H9 (cell line): ENCODE measurements around the gene NDP. TPM values are rescaled to one million over a fixed set of nuclear protein-coding genes. Genes with fewer than 3 reads are reported as not detected.

Experiments
- DNase-seq: peaks from one replicate; pipeline ENCODE4 v3.0.0-alpha.2; 2017
- H2AFZ ChIP-seq: one replicate; pipeline ENCODE4 v1.6.1; 2013; ENCODE audit warnings: mild to moderate bottlenecking, low read length, control low read depth, moderate library complexity
- H2AK5ac ChIP-seq: 2 replicates; pipeline ENCODE4 v1.6.1; 2013; ENCODE audit warnings: low read length, control low read depth, mixed read lengths; ENCODE audit not compliant: insufficient read length
- H2BK120ac ChIP-seq: one replicate; pipeline ENCODE4 v1.6.1; 2013; ENCODE audit warnings: low read depth, mild to moderate bottlenecking, low read length, control low read depth, inconsistent platforms; ENCODE audit not compliant: poor library complexity, severe bottlenecking
- H2BK12ac ChIP-seq: 2 replicates; pipeline ENCODE4 v1.6.1; 2013; ENCODE audit warnings: low read length, control low read depth, mixed read lengths, low read depth; ENCODE audit not compliant: insufficient read length
- H2BK15ac ChIP-seq: 2 replicates; pipeline ENCODE4 v1.6.1; 2013; ENCODE audit warnings: low read depth, low read length, control low read depth
- H2BK20ac ChIP-seq: one replicate; pipeline ENCODE4 v1.6.1; 2013; ENCODE audit warnings: low read depth, mild to moderate bottlenecking, low read length, control low read depth, inconsistent platforms; ENCODE audit not compliant: poor library complexity, severe bottlenecking
- H2BK5ac ChIP-seq: 2 replicates; pipeline ENCODE4 v1.6.1; 2013; ENCODE audit warnings: low read length, control low read depth, mixed read lengths; ENCODE audit not compliant: insufficient read length
- H3K14ac ChIP-seq: 2 replicates; pipeline ENCODE4 v1.6.1; 2013; ENCODE audit warnings: low read length, control low read depth; ENCODE audit not compliant: insufficient read depth
- H3K18ac ChIP-seq: 2 replicates; pipeline ENCODE4 v1.6.1; 2013; ENCODE audit warnings: low read depth, mild to moderate bottlenecking, mixed read lengths, low read length, control low read depth; ENCODE audit not compliant: insufficient read length
- H3K23ac ChIP-seq: 2 replicates; pipeline ENCODE4 v1.6.1; 2013; ENCODE audit warnings: low read length, control low read depth, mixed read lengths, low read depth; ENCODE audit not compliant: insufficient read length
- H3K23me2 ChIP-seq: 2 replicates; pipeline ENCODE4 v1.6.1; 2013; ENCODE audit warnings: low read depth, mild to moderate bottlenecking, mixed read lengths, low read length, control low read depth; ENCODE audit not compliant: insufficient read length, poor library complexity, severe bottlenecking
- H3K27ac ChIP-seq: 2 replicates; pipeline ENCODE4 v1.5.1; 2013; ENCODE audit warnings: low read length, control low read depth, mixed read lengths, low read depth; ENCODE audit not compliant: insufficient read length
- H3K27me3 ChIP-seq: 2 replicates; pipeline ENCODE4 v1.6.1; 2013; ENCODE audit warnings: low read length, control low read depth, inconsistent platforms; ENCODE audit not compliant: insufficient read depth
- H3K4ac ChIP-seq: 2 replicates; pipeline ENCODE4 v1.6.1; 2013; ENCODE audit warnings: low read depth, mild to moderate bottlenecking, control low read depth, inconsistent platforms, low read length, moderate library complexity
- H3K4me1 ChIP-seq: 2 replicates; pipeline ENCODE4 v1.6.1; 2013; ENCODE audit warnings: low read length, control low read depth, inconsistent platforms; ENCODE audit not compliant: insufficient read depth
- H3K4me2 ChIP-seq: 2 replicates; pipeline ENCODE4 v1.6.1; 2013; ENCODE audit warnings: low read length, control low read depth, mixed read lengths; ENCODE audit not compliant: insufficient read length, insufficient read depth
- H3K56ac ChIP-seq: 2 replicates; pipeline ENCODE4 v1.6.1; 2013; ENCODE audit warnings: low read depth, mild to moderate bottlenecking, mixed read lengths, low read length, control low read depth; ENCODE audit not compliant: insufficient read length
- H3K79me1 ChIP-seq: 2 replicates; pipeline ENCODE4 v1.6.1; 2013; ENCODE audit warnings: low read depth, mild to moderate bottlenecking, moderate library complexity, low read length, control low read depth, inconsistent platforms; ENCODE audit not compliant: insufficient read depth, poor library complexity, severe bottlenecking
- H3K79me2 ChIP-seq: 2 replicates; pipeline ENCODE4 v1.6.1; 2013; ENCODE audit warnings: low read length, control low read depth, inconsistent platforms; ENCODE audit not compliant: insufficient read depth
- H3K9ac ChIP-seq: 2 replicates; pipeline ENCODE4 v1.6.1; 2013; ENCODE audit warnings: low read length, control low read depth, mixed read lengths; ENCODE audit not compliant: insufficient read length; ENCODE audit errors: extremely low read depth
- H3K9me3 ChIP-seq: one replicate; pipeline ENCODE4 v1.6.1; 2013; ENCODE audit warnings: low read depth, low read length, inconsistent platforms; ENCODE audit not compliant: control insufficient read depth
- H3T11ph ChIP-seq: one replicate; pipeline ENCODE4 v1.6.1; 2013; ENCODE audit warnings: mild to moderate bottlenecking, low read length, control low read depth, inconsistent platforms
- H4K20me1 ChIP-seq: one replicate; pipeline ENCODE4 v1.6.1; 2013; ENCODE audit not compliant: control insufficient read depth, insufficient read length, insufficient read depth
- H4K5ac ChIP-seq: 2 replicates; pipeline ENCODE4 v1.6.1; 2013; ENCODE audit warnings: low read depth, mild to moderate bottlenecking, mixed read lengths, low read length, control low read depth; ENCODE audit not compliant: insufficient read length
- H4K8ac ChIP-seq: replicated peaks from 2 replicates; pipeline ENCODE4 v1.6.1; 2013; ENCODE audit warnings: low read length, control low read depth, mixed read lengths, low read depth; ENCODE audit not compliant: insufficient read length
- H4K91ac ChIP-seq: 2 replicates; pipeline ENCODE4 v1.6.1; 2013; ENCODE audit warnings: low read depth, mild to moderate bottlenecking, moderate library complexity, mixed read lengths, low read length, control low read depth; ENCODE audit not compliant: insufficient read length
- H3K27ac Mint-ChIP-seq, 3 experiments: 2 replicates in 2 of 3; 3 replicates in 1 of 3; pipeline ENCODE4 v1.8.0; 2020 to 2021; ENCODE audit warnings: mixed read lengths in 3 of 3, mild to moderate bottlenecking in 1 of 3, moderate library complexity in 1 of 3
- H3K27me3 Mint-ChIP-seq: 2 replicates; pipeline ENCODE4 v1.8.0; 2021; ENCODE audit warnings: low read depth, mild to moderate bottlenecking, moderate library complexity, mixed read lengths
- H3K36me3 Mint-ChIP-seq, 3 experiments: 2 replicates in 2 of 3; 3 replicates in 1 of 3; pipeline ENCODE4 v1.8.0; 2020 to 2021; ENCODE audit warnings: low read depth in 3 of 3, mixed read lengths in 3 of 3; ENCODE audit not compliant: insufficient read depth in 1 of 3
- H3K4me1 Mint-ChIP-seq, 2 experiments: 2 replicates each; pipeline ENCODE4 v1.8.0; 2020; ENCODE audit warnings: mixed read lengths in 2 of 2
- H3K4me3 Mint-ChIP-seq, 2 experiments: 2 replicates in 1 of 2; 3 replicates in 1 of 2; pipeline ENCODE4 v1.8.0; 2020 to 2021; ENCODE audit warnings: mild to moderate bottlenecking in 2 of 2, mixed read lengths in 2 of 2, moderate library complexity in 1 of 2
- H3K9me3 Mint-ChIP-seq, 2 experiments: 2 replicates in 1 of 2; 3 replicates in 1 of 2; pipeline ENCODE4 v1.8.0; 2020; ENCODE audit warnings: mild to moderate bottlenecking in 2 of 2, mixed read lengths in 2 of 2, moderate library complexity in 1 of 2
- CTCF ChIP-seq: fragments of 200-600 bp; sonication (generic); conservative IDR thresholded peaks from 3 replicates; pipeline ENCODE4 v1.8.0; 2021; ENCODE audit warnings: antibody characterized with exemption, mild to moderate bottlenecking
- WGBS: extraction: QIAGEN DNeasy Blood & Tissue Kit; methylation state at CpG from one replicate; pipeline ENCODE4 v1.1.7; 2013; ENCODE audit warnings: missing lambda C conversion rate, low lambda C conversion rate, mixed read lengths; ENCODE audit not compliant: insufficient read length; ENCODE audit errors: extremely low coverage; 5-methylcytosine and 5-hydroxymethylcytosine counted together
- total RNA-seq: library from RNA; stranded (reverse); gene quantifications from 2 replicates; pipeline ENCODE4 v1.2.1, GENCODE V29; 2021

NDP gene
- total RNA-seq, 1 experiment from 2014 or later = not detected

GRCh38 chrX:43971966-43972961 lies 926 bp downstream of the NDP start:
- H3K4me1 Mint-ChIP-seq = peaks cover 20 to 31% of the 10 kb centered on the region in 2 experiments

More at GRCh38 chrX:43971966-43972961, 926 bp downstream of the NDP start:
- Histone ChIP-seq H3K27me3 (no peaks in the 10 kb centered on the region), H3K9ac (no peak overlapping the region), H2AFZ (no peak overlapping the region), H3K56ac (no peak overlapping the region), H3K23me2 (no peaks in the 10 kb centered on the region), H2BK20ac (no peak overlapping the region), H4K8ac (no peak overlapping the region), H3K18ac (no peak overlapping the region), H2BK5ac (no peak overlapping the region), H4K5ac (no peak overlapping the region), H3K14ac (no peak overlapping the region), H3K27ac (no peak overlapping the region), H2BK120ac (no peak overlapping the region), H3K4me2 (peak overlapping the region; percentile 78), H2BK15ac (no peak overlapping the region), H3K79me2 (no peaks in the 10 kb centered on the region), H3T11ph (no peak overlapping the region), H2AK5ac (no peak overlapping the region), H4K91ac (no peak overlapping the region), H3K9me3 (peaks cover 17% of the 10 kb centered on the region), H4K20me1 (no peaks in the 10 kb centered on the region), H2BK12ac (no peak overlapping the region), H3K79me1 (no peaks in the 10 kb centered on the region), H3K4ac (no peak overlapping the region), H3K4me1 (no peaks in the 10 kb centered on the region), H3K23ac (no peak overlapping the region)
- no peak for DNase-seq
- no peak for TF ChIP-seq CTCF
- WGBS = no CpG with 5 or more reads among the region's 19 CpGs
- Mint-ChIP-seq H3K36me3 (peaks cover 0 to 3% (median 0%) of the 10 kb centered on the region in 3 experiments; a peak in 2 of 7 replicates), H3K27ac (no peak overlapping the region), H3K9me3 (peaks cover 64 to 76% of the 10 kb centered on the region in 2 experiments), H3K4me3 (peak overlapping the region; percentile 59 to 82), H3K27me3 (peaks cover 39% of the 10 kb centered on the region)
